Smooth muscle cell (in vitro differentiated cells): ENCODE data around the gene NXT1. TPM values are rescaled to one million over a fixed set of nuclear protein-coding genes. Genes with fewer than 3 reads are reported as not detected.

Experiments
- DNase-seq: peaks from one replicate; lab custom pipeline; 2025; ENCODE audit not compliant: unreplicated experiment; lab: John Stamatoyannopoulos, UW
- H2AFZ ChIP-seq: fragments of 200-600 bp; sonication (generic); 2 replicates; pipeline ENCODE4 v1.6.0; 2016; ENCODE audit warnings: antibody characterized with exemption, low read depth, mild to moderate bottlenecking
- H3F3A ChIP-seq: fragments of 200-600 bp; sonication (generic); 2 replicates; pipeline ENCODE4 v1.6.0; 2017; ENCODE audit warnings: antibody characterized with exemption, low read depth
- H3K27ac ChIP-seq: fragments of 200-600 bp; sonication (generic); 2 replicates; pipeline ENCODE4 v1.5.1; 2016; ENCODE audit warnings: low read depth, mild to moderate bottlenecking
- H3K27me3 ChIP-seq: fragments of 200-600 bp; sonication (generic); 2 replicates; pipeline ENCODE4 v1.6.1; 2016; ENCODE audit warnings: low read depth, mild to moderate bottlenecking
- H3K36me3 ChIP-seq: fragments of 200-600 bp; sonication (generic); 2 replicates; pipeline ENCODE4 v1.5.1; 2016; ENCODE audit warnings: low read depth
- H3K4me1 ChIP-seq: fragments of 200-600 bp; sonication (generic); 2 replicates; pipeline ENCODE4 v1.5.1; 2016; ENCODE audit warnings: low read depth
- H3K4me2 ChIP-seq: fragments of 200-600 bp; sonication (generic); 2 replicates; pipeline ENCODE4 v1.6.0; 2016; ENCODE audit warnings: mild to moderate bottlenecking
- H3K4me3 ChIP-seq: fragments of 200-600 bp; sonication (generic); 2 replicates; pipeline ENCODE4 v1.5.1; 2016; ENCODE audit warnings: mild to moderate bottlenecking
- H3K79me2 ChIP-seq: fragments of 200-600 bp; sonication (generic); 2 replicates; pipeline ENCODE4 v1.6.0; 2016; ENCODE audit warnings: low read depth, mild to moderate bottlenecking
- H3K9ac ChIP-seq: fragments of 200-600 bp; sonication (generic); 2 replicates; pipeline ENCODE4 v1.6.0; 2016; ENCODE audit warnings: low read depth
- H3K9me3 ChIP-seq: fragments of 200-600 bp; sonication (generic); replicated peaks from 2 replicates; pipeline ENCODE4 v1.5.1; 2016; ENCODE audit warnings: low read depth
- H4K20me1 ChIP-seq: fragments of 200-600 bp; sonication (generic); 2 replicates; pipeline ENCODE4 v1.6.0; 2016; ENCODE audit warnings: low read depth
- WGBS: methylation state at CpG from one replicate; pipeline ENCODE4 v1.1.7; 2016; ENCODE audit warnings: low lambda C conversion rate; 5-methylcytosine and 5-hydroxymethylcytosine counted together
- polyA plus RNA-seq: library from polyadenylated mRNA; unstranded; fragments of >200 nt; fragmentation: Nextera tagmentation; extraction: Ambion mirVana; gene quantifications from 2 replicates; pipeline ENCODE4 v1.2.1, GENCODE V29; 2016
- total RNA-seq: library from RNA; depleted of rRNA; stranded (reverse); fragments of >200 nt; gene quantifications from 2 replicates; pipeline ENCODE4 v1.2.3, GENCODE V29; 2014
- TF ChIP-seq, protein P1 (sequence below): fragments of 200-600 bp; sonication (generic); IDR thresholded peaks from 2 replicates; pipeline ENCODE4 v1.5.1; 2017; ENCODE audit warnings: borderline replicate concordance, mild to moderate bottlenecking, antibody characterized with exemption; ENCODE audit not compliant: insufficient read depth, poor library complexity, severe bottlenecking

Gene NXT1
- total and polyA plus RNA-seq, 2 experiments from 2014 or later: 45.3 to 49.6 TPM

DNA sequence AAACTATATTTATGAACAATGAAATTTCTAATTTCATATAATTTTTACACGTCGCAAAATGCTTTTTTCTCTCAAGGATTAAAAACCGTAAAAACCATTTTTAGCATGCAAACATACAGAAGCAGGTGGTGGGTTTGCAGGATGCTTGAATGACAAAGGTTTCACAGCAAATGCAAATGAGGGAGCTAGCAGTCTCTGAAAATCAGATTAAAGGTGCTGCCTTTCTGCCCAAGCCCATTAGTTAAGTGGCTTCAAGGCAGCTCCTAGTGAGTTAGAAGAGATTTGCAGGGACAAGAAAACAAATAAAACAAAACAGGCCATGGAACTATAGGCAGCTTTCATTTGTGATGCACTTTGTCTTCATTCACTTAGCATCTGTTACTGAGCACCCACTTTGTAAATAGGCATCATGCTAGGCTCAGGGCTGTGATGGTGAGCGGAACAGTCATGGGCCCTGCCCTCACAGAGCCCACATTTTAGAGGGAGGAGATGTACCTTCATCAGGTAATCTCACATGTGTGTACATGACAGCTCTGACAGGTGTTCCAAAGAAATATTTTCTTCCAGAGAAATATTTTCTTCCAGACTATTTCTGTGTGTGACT, 41.2 kb downstream of the NXT1 start:
- Histone ChIP-seq H3K4me1 (no peaks in the 10 kb centered on the region), H3K27ac (no peak overlapping the region), H3K79me2 (peaks cover 21% of the 10 kb centered on the region), H3K4me3 (no peak overlapping the region), H2AFZ (no peak overlapping the region), H3K36me3 (peaks cover 10% of the 10 kb centered on the region), H3K4me2 (no peak overlapping the region), H4K20me1 (peaks cover 19% of the 10 kb centered on the region), H3K9ac (no peak overlapping the region), H3K9me3 (no peaks in the 10 kb centered on the region), H3F3A (no peaks in the 10 kb centered on the region), H3K27me3 (no peaks in the 10 kb centered on the region)
- no peak for DNase-seq
- TF ChIP-seq, protein P1, sequence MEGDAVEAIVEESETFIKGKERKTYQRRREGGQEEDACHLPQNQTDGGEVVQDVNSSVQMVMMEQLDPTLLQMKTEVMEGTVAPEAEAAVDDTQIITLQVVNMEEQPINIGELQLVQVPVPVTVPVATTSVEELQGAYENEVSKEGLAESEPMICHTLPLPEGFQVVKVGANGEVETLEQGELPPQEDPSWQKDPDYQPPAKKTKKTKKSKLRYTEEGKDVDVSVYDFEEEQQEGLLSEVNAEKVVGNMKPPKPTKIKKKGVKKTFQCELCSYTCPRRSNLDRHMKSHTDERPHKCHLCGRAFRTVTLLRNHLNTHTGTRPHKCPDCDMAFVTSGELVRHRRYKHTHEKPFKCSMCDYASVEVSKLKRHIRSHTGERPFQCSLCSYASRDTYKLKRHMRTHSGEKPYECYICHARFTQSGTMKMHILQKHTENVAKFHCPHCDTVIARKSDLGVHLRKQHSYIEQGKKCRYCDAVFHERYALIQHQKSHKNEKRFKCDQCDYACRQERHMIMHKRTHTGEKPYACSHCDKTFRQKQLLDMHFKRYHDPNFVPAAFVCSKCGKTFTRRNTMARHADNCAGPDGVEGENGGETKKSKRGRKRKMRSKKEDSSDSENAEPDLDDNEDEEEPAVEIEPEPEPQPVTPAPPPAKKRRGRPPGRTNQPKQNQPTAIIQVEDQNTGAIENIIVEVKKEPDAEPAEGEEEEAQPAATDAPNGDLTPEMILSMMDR: no peak
- 93% methylated on average over 4 of the region's 4 CpGs for WGBS

- Histone ChIP-seq H3K4me2 (no peak overlapping the region), H3K36me3 (no peaks in the 10 kb centered on the region), H2AFZ (no peak overlapping the region), H3K27ac (no peak overlapping the region), H3K9me3 (no peaks in the 10 kb centered on the region), H3K27me3 (no peaks in the 10 kb centered on the region), H3K9ac (no peak overlapping the region), H4K20me1 (peaks cover 40% of the 10 kb centered on the region), H3K4me3 (no peak overlapping the region), H3K4me1 (no peaks in the 10 kb centered on the region), H3K79me2 (peaks cover 16% of the 10 kb centered on the region), H3F3A (peaks cover 4% of the 10 kb centered on the region)
- WGBS: 91% methylated on average over 4 of the region's 4 CpGs
- DNase-seq: no peak
- TF ChIP-seq, protein P1: no peak
Measured at GRCh38 chr20:23393996-23394775, 43.6 kb downstream of the NXT1 start.

GRCh38 chr20:23396950-23397627, 46.5 kb downstream of the NXT1 start:
- H3K27ac ChIP-seq: no peak overlapping the region
- H3K4me2 ChIP-seq: no peak overlapping the region
- peaks cover 53% of the 10 kb centered on the region for H4K20me1 ChIP-seq
- peaks cover 8% of the 10 kb centered on the region for H3F3A ChIP-seq
- no peaks in the 10 kb centered on the region for H3K4me1 ChIP-seq
- TF ChIP-seq, protein P1: no peak
- WGBS: 95% methylated on average over 6 of the region's 6 CpGs
- H3K36me3 ChIP-seq: no peaks in the 10 kb centered on the region
- H3K79me2 ChIP-seq: peaks cover 16% of the 10 kb centered on the region
- H2AFZ ChIP-seq: no peak overlapping the region
- H3K27me3 ChIP-seq: no peaks in the 10 kb centered on the region
- H3K9ac ChIP-seq: no peak overlapping the region
- DNase-seq: no peak
- no peak overlapping the region for H3K4me3 ChIP-seq
- no peaks in the 10 kb centered on the region for H3K9me3 ChIP-seq
